GM12801 (cell line): ENCODE results near the gene ENDOV.

Experiments
- CTCF ChIP-seq: IDR thresholded peaks from one replicate; pipeline ENCODE4 v1.5.1; 2011; ENCODE audit warnings: control low read depth; ENCODE audit not compliant: insufficient read length; ENCODE audit errors: extremely low read depth

The ENDOV gene

GRCh38 chr17:80481284-80482057 lies 66.5 kb downstream of the ENDOV start:
- TF ChIP-seq CTCF: no peak

- no peak for TF ChIP-seq CTCF
Measured at GRCh38 chr17:80482058-80482318, 67.0 kb downstream of the ENDOV start.

- TF ChIP-seq CTCF: no peak
Measured at GRCh38 chr17:80482555-80483308, 67.8 kb downstream of the ENDOV start.

GRCh38 chr17:80485846-80486245 lies 70.9 kb downstream of the ENDOV start:
- no peak for TF ChIP-seq CTCF

- no peak for TF ChIP-seq CTCF
Measured at GRCh38 chr17:80486692-80487091, 71.7 kb downstream of the ENDOV start.

GRCh38 chr17:80487511-80487910 lies 72.5 kb downstream of the ENDOV start:
- no peak for TF ChIP-seq CTCF
